Activated CD4-positive, alpha-beta T cell treated with anti-CD3 and anti-CD28 coated beads for 48 hours (primary cell): ENCODE results near the gene FCHSD2.
"Not testable (repeated sequence)": the region's sequence is repeated elsewhere in the genome, so short reads cannot be mapped to it uniquely, and the experiment has no call there.

Experiments
- DNase-seq: peaks from one replicate; pipeline ENCODE4 v3.0.0-alpha.2; 2020

Gene FCHSD2

DNA sequence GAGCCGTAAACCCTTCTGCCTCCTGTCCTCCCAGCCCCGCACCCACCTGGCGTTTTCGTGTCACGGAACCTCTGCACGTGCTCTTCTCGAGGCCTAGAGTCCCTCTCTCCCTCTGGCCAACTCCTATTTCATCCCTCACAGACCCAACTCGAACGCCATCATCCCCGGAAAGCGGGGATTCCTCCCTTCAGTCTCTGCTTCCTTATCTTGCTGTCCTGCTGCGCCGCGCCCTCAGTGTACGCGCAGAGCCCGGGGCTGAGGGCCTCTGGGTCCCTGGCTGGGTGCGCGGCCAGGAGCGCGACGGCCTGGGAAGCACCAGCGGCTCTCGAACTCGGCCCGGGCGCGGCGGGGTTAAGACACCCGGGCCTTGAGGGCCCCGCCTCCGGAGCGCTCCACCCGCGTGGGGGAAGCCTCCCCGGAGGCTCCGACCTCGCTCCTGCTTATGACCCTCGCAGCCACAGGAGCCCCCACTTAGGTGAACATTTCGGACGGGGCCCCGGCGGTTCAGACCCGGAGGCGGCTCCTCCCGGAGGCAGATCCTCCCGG, 328.3 kb downstream of the FCHSD2 start:
- peak; percentile 87 for DNase-seq

GRCh38 chr11:72812967-72813739, 329.0 kb downstream of the FCHSD2 start:
- peak; percentile 87 for DNase-seq

DNA sequence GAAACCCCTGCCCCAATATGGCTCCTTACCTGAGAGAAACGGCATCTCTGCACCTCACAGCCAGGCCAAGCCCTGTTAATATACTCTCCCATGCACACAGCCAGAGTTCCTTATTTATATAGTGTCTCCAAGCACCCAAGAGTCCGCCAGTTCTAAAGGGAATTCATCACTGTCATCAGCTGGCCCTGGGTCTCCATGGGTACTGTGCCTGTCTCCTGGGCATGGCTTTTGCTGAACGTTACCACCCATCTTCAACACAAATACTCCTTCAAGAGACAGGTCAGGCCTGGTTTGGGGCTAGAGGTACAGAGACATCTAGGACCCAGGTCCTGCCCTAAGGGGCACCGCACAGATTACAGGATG, 329.5 kb downstream of the FCHSD2 start:
- no peak for DNase-seq

- not testable (repeated sequence) for DNase-seq
Measured at GRCh38 chr11:72811686-72812085, 330.4 kb downstream of the FCHSD2 start.

DNA sequence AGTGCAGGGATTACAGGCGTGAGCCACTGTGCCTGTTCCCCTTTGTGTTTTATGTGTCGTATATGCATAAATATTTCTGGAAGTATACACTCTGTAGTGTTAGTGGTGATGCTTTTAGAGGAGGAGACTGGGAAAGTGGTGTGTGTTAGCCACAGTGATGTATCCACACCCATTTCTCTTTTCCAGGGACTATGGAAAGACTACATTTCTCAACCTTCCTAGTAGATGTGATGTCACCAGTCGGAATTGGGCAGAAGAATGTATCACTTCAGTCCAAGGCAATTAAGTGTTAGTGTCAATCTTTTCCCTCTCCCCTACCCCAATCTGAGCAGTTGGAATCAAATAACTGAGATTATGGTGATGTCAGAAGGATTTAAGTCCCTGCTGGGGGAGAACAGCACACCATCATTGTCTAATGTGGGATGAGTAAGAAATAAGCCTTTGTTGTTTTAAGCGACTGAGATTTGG, 333.8 kb downstream of the FCHSD2 start:
- DNase-seq: no peak

DNA sequence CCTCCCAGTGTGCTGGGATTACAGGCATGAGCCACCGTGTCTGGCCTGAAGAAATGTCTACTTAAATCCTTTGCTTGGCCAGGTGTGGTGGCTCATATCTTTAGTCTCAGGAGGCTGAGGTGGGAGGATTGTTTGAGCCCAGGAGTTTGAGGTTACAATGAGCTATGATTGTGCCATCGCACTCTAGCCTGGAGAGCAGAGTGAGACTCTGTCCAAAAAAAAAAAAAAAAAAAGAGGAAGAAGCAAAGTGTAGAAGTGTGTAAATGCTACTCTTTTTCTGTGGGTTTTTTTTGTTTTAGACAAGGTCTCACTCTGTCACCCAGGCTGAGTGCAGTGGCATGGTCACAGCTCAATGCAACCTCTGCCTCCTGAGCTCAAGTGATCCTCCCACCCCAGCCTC, 334.3 kb downstream of the FCHSD2 start:
- DNase-seq: no peak

GRCh38 chr11:72807021-72807693, 335.0 kb downstream of the FCHSD2 start:
- no peak for DNase-seq

DNA sequence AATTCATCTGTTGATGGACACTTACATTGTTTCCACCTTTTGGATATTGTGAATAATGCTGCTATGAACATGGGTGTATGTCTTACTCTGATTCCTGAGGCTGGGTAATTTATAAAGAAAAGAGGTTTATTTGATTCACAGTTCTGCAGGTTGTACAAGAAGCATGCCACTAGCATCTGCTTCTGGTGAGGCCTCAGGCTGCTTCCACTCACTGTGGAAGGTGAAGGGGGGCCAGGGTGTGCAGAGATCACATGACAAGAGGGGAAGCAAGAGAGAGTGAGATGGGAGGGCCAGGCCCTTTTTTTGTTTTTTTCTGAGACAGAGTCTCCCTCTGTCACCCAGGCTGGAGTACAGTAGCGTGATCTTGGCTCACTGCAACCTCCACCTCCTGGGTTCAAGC, 335.7 kb downstream of the FCHSD2 start:
- not testable (repeated sequence) for DNase-seq

GRCh38 chr11:72805216-72805615, 336.9 kb downstream of the FCHSD2 start:
- no peak for DNase-seq

DNA sequence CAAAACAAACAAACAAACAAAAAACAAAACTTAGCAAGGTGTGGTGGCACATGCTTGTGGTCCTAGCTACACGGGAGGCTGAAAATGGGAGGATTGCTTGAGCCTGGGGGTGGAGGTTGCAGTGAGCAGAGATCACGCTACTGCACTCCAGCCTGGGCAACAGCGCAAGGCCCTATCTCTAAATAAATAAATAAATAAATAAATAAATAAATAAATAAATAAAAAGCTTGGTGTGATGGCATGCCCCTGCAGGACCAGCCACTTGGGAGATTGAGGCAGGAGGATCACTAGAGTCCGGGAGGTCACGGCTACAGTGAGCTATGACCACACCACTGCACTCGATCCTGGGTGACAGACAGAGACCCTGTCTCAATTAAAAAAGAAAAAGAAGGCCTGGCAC, 339.3 kb downstream of the FCHSD2 start:
- no peak for DNase-seq

DNA sequence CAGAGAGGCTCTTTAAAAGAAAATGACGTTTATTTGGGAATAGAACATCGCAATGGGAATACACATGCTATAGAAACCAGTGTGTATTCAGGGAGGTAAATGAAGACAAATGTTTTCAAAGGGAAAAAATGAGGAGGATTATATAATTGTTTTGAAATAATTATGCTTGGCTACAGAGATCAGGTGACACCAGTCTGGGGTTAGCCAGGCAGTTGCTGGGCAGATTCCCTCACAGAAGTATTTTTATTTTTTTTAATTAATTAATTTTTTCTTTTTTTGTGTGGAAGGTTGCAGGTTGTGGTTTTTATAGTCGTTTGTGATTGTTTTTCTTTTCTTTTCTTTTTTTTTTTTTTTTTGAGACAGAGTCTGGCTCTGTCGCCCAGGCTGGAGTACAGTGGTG, 342.7 kb downstream of the FCHSD2 start:
- DNase-seq: no peak

- no peak for DNase-seq
Measured at GRCh38 chr11:72798361-72798760, 343.8 kb downstream of the FCHSD2 start.

GRCh38 chr11:72793425-72794367, 348.4 kb downstream of the FCHSD2 start, which contains the start of gene STARD10:
STARD10 (minus strand) TSS chr11:72794047; CDS start chr11:72781181, 12,866 bp downstream.
- DNase-seq: peak; percentile 95

DNA sequence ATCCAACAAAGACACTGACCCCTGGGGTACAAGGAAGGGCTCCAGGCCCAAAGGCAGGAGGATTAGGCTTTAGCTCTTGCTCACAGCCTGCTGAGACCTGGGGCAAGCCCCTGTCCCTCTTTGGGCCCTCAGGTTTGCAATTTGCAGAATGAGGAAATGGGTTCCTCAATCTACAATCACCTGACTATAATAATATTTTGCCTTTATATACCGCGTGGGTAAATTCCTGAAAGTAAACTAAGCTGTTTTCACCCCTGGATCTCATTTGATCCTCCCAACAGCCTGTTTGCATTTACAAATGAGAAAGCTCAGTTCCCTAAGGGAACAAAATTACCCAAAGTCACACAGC, 349.1 kb downstream of the FCHSD2 start:
- DNase-seq: no peak

- no peak for DNase-seq
Measured at GRCh38 chr11:72792437-72793021, 349.6 kb downstream of the FCHSD2 start.

DNA sequence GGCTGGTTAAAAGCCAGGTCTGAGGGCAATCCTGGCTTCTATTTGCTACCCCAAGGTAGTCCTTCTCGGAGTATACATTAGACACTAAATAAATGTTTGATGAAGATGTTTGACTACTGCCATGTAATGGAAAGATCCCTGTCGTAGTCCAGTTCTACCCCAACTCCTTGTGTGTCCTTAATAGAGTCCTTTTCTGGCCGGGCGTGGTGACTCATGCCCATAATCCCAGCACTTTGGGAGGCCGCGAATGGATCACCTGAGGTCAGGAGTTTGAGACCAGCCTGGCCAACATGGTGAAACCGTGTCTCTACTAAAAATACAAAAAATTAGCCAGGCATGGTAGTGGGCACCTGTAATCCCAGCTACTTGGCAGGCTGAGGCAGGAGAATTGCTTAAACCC, 350.9 kb downstream of the FCHSD2 start:
- DNase-seq: not testable (repeated sequence)

GRCh38 chr11:72789493-72790131, 352.5 kb downstream of the FCHSD2 start:
- DNase-seq: no peak

DNA sequence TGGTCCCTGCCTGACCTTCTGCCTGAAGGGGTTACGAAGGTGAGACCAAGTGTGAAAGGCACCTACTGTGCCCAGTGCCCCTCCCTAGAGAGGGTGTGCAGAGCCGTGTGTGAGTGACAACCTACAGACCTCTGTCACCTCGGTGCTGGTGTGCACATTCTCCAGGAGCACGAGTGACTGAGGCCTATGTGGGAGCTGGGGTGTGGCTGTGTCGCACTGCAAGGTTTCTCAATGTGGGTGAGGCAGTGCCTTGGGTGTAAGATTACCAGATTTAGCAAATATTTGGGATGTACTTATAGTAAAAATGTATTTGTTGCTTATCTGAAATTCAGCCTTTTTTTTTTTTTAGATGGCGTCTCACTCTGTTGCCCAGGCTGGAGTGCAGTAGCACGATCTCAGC, 353.9 kb downstream of the FCHSD2 start:
- no peak for DNase-seq

- DNase-seq: peak; percentile 36
Measured at GRCh38 chr11:72787216-72788104, 354.7 kb downstream of the FCHSD2 start.
